ENCODE measurements around the gene MLYCD.

- peak; percentile 63 for TF ChIP-seq CTCF (IDR thresholded peaks at IDR 0.05; ENCODE audit: low read depth, low read length)
- no peak for TF ChIP-seq EZH2phosphoT487 (IDR thresholded peaks at IDR 0.05; ENCODE audit: low read depth)
Observed at GRCh38 chr16:83953796-83954576, 55.1 kb downstream of the MLYCD start.
